BE2C (cell line): ENCODE measurements around the gene AMZ1.
A peak's percentile ranks its signal among the peaks of the same experiment; 100 is the strongest.

Experiments
- DNase-seq: peaks from one replicate; pipeline ENCODE4 v3.0.0-alpha.2; 2020
- H3K27me3 ChIP-seq: fragments of 250-450 bp; sonication (Bioruptor Pico); 2 replicates; pipeline ENCODE4 v1.5.1; 2020; ENCODE audit warnings: mild to moderate bottlenecking
- H3K36me3 ChIP-seq: fragments of 250-450 bp; sonication (Bioruptor Pico); 2 replicates; pipeline ENCODE4 v1.5.1; 2020; ENCODE audit warnings: mild to moderate bottlenecking
- H3K4me1 ChIP-seq: fragments of 250-450 bp; sonication (Bioruptor Pico); 2 replicates; pipeline ENCODE4 v1.5.1; 2020
- H3K4me3 ChIP-seq: 2 replicates; pipeline ENCODE4 v1.5.1; 2011; ENCODE audit warnings: low read depth, low read length
- H3K9me3 ChIP-seq: fragments of 250-450 bp; sonication (Bioruptor Pico); 2 replicates; pipeline ENCODE4 v1.5.1; 2020
- TF ChIP-seq, protein P1 (sequence below): IDR thresholded peaks from 2 replicates; pipeline ENCODE4 v1.5.1; 2012; ENCODE audit warnings: mild to moderate bottlenecking, low read depth, low read length

Gene AMZ1

GRCh38 chr7:2660359-2661095 lies 27.5 kb upstream of the AMZ1 start:
- TF ChIP-seq, protein P1, sequence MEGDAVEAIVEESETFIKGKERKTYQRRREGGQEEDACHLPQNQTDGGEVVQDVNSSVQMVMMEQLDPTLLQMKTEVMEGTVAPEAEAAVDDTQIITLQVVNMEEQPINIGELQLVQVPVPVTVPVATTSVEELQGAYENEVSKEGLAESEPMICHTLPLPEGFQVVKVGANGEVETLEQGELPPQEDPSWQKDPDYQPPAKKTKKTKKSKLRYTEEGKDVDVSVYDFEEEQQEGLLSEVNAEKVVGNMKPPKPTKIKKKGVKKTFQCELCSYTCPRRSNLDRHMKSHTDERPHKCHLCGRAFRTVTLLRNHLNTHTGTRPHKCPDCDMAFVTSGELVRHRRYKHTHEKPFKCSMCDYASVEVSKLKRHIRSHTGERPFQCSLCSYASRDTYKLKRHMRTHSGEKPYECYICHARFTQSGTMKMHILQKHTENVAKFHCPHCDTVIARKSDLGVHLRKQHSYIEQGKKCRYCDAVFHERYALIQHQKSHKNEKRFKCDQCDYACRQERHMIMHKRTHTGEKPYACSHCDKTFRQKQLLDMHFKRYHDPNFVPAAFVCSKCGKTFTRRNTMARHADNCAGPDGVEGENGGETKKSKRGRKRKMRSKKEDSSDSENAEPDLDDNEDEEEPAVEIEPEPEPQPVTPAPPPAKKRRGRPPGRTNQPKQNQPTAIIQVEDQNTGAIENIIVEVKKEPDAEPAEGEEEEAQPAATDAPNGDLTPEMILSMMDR: peak; percentile 45
- Histone ChIP-seq H3K9me3 (no peaks in the 10 kb centered on the region), H3K27me3 (no peaks in the 10 kb centered on the region), H3K36me3 (peaks cover 26% of the 10 kb centered on the region), H3K4me1 (peaks cover 10% of the 10 kb centered on the region; the same call in 1 of the 2 replicates), H3K4me3 (no peak overlapping the region)
- peak; percentile 63 for DNase-seq

DNA sequence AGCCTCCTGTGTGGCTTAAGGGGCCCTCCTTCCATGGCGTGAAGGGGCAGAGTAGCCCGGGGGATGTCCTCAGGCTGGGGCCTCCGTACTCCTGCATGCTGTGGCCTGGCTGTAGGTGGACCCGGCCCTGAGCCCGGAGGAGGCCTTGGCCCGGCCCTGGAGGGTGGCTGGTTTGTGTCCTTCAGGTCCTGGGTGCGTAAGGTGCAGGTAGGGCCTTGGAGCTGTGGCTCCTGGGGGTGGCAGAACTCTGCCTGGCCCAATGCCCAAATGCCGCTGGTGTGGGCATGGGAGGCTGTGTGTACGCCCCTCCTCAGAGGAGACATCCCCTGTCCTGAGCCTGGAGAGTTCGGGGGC lies 26.9 kb upstream of the AMZ1 start:
- Histone ChIP-seq H3K4me3 (no peak overlapping the region), H3K9me3 (no peaks in the 10 kb centered on the region), H3K4me1 (peaks cover 10% of the 10 kb centered on the region; the same call in 1 of the 2 replicates), H3K27me3 (no peaks in the 10 kb centered on the region), H3K36me3 (peaks cover 24% of the 10 kb centered on the region)
- TF ChIP-seq, protein P1: no peak
- no peak for DNase-seq

GRCh38 chr7:2661602-2662272 lies 26.3 kb upstream of the AMZ1 start:
- peaks cover 20% of the 10 kb centered on the region for H3K36me3 ChIP-seq
- no peak overlapping the region for H3K4me3 ChIP-seq
- TF ChIP-seq, protein P1: peak; percentile 32
- DNase-seq: peak; percentile 40
- H3K4me1 ChIP-seq: peaks cover 10% of the 10 kb centered on the region; the same call in 1 of the 2 replicates
- no peaks in the 10 kb centered on the region for H3K9me3 ChIP-seq
- H3K27me3 ChIP-seq: no peaks in the 10 kb centered on the region

DNA sequence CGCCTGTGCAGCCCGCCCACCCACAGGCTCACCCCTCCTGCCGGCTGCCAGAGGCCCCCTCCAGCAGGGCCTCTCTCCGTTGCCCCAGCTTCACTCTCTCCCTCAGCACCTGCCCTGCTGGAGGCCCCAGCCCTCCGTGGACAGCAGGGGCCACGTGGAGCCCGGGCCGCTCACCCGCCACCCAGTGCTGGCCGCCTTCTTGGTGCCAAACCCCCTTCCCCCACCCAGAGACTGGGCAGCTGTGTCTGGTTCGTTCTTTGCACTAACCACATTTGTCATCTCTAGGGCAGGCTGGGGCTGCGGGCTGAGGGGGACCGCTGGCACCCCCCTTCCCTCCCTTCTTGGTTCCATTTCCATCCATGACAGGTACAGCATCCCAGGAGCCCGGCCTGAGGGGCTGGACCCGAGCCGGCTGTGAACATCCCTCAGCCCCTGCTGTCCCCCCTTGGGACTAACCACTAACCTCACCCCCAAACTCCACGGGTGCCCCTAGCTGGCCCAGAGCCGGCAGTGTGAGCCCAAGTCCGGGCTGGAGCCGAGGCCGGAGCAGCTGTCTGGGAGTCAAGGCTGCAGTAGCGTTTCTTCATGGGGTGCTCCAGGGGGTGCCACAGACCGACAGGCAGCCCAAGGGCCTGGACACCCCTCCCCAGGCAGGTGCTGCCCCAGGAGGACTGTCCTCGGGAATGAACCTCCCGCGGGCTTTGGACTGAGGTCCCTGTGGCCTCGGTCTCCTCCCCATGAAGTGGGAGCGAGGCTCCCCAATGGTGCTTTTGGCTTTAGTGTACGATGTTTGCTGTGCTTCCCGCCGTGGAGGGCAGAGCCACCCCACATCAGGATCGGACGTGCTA lies 25.5 kb upstream of the AMZ1 start:
- Histone ChIP-seq H3K27me3 (no peaks in the 10 kb centered on the region), H3K9me3 (no peaks in the 10 kb centered on the region), H3K4me3 (no peak overlapping the region), H3K4me1 (peaks cover 10% of the 10 kb centered on the region; the same call in 1 of the 2 replicates), H3K36me3 (peaks cover 20% of the 10 kb centered on the region)
- DNase-seq: no peak
- TF ChIP-seq, protein P1: no peak

- H3K27me3 ChIP-seq: no peaks in the 10 kb centered on the region
- peaks cover 17% of the 10 kb centered on the region for H3K36me3 ChIP-seq
- DNase-seq: no peak
- H3K4me3 ChIP-seq: no peak overlapping the region
- TF ChIP-seq, protein P1: no peak
- no peaks in the 10 kb centered on the region for H3K9me3 ChIP-seq
- H3K4me1 ChIP-seq: peaks cover 10% of the 10 kb centered on the region; the same call in 1 of the 2 replicates
These were observed 24.7 kb upstream of the AMZ1 start for GRCh38 chr7:2663121-2663886.
